ENCODE measurements around the gene ZNF407. TPM values are rescaled to one million over a fixed set of nuclear protein-coding genes. Genes with fewer than 3 reads are reported as not detected.

Gene ZNF407
- total RNA-seq, 1 donor from 2014 or later: 9.0 TPM

GRCh38 chr18:75025573-75025972 lies 427.9 kb downstream of the ZNF407 start:
- no peak for TF ChIP-seq EZH2phosphoT487 (IDR thresholded peaks at IDR 0.05)
- TF ChIP-seq EZH2 (IDR thresholded peaks at IDR 0.05): no peak
- TF ChIP-seq CTCF (IDR thresholded peaks at IDR 0.05): no peak
- H4K20me1 ChIP-seq (ENCODE audit: low read depth): no peaks in the 10 kb centered on the region
- Mint-ChIP-seq H3K36me3 (no peaks in the 10 kb centered on the region), H3K4me3 (no peak overlapping the region), H3K27ac (no peak overlapping the region), H3K9me3 (no peaks in the 10 kb centered on the region), H3K4me1 (no peaks in the 10 kb centered on the region), H3K27me3 (ENCODE audit: insufficient read depth, low read depth) (peaks cover 3% of the 10 kb centered on the region)
- no peak overlapping the region for H3K4me2 ChIP-seq
- H3K79me2 ChIP-seq (ENCODE audit: low read depth): no peaks in the 10 kb centered on the region
- no peaks in the 10 kb centered on the region for H3F3A ChIP-seq (ENCODE audit: low read depth)
- DNase-seq (ENCODE audit: low spot score): no peak
- no peak overlapping the region for H3K27ac ChIP-seq
- H3K27me3 ChIP-seq: no peaks in the 10 kb centered on the region
- H3K9ac ChIP-seq: no peak overlapping the region
- H3K9me3 ChIP-seq (ENCODE audit: low read depth): no peaks in the 10 kb centered on the region
- no peaks in the 10 kb centered on the region for H3K4me1 ChIP-seq
- H2AFZ ChIP-seq (replicated peaks): no peak overlapping the region
- no peak overlapping the region for H3K4me3 ChIP-seq
- H3K36me3 ChIP-seq: no peaks in the 10 kb centered on the region

GRCh38 chr18:75029481-75029880 lies 431.8 kb downstream of the ZNF407 start:
- Histone ChIP-seq H3F3A (ENCODE audit: low read depth) (no peaks in the 10 kb centered on the region), H3K79me2 (ENCODE audit: low read depth) (no peaks in the 10 kb centered on the region), H3K4me1 (no peaks in the 10 kb centered on the region), H3K27me3 (no peaks in the 10 kb centered on the region), H3K4me3 (no peak overlapping the region), H4K20me1 (ENCODE audit: low read depth) (no peaks in the 10 kb centered on the region), H3K4me2 (no peak overlapping the region), H3K9me3 (ENCODE audit: low read depth) (no peaks in the 10 kb centered on the region), H2AFZ (replicated peaks) (no peak overlapping the region), H3K36me3 (no peaks in the 10 kb centered on the region), H3K27ac (no peak overlapping the region), H3K9ac (no peak overlapping the region)
- Mint-ChIP-seq H3K27me3 (ENCODE audit: insufficient read depth, low read depth) (peaks cover 3% of the 10 kb centered on the region), H3K36me3 (no peaks in the 10 kb centered on the region), H3K4me3 (no peak overlapping the region), H3K9me3 (no peaks in the 10 kb centered on the region), H3K27ac (no peak overlapping the region), H3K4me1 (no peaks in the 10 kb centered on the region)
- TF ChIP-seq EZH2 (IDR thresholded peaks at IDR 0.05): no peak
- no peak for DNase-seq (ENCODE audit: low spot score)

- Histone ChIP-seq H3K4me1 (no peaks in the 10 kb centered on the region), H3K36me3 (no peaks in the 10 kb centered on the region), H3K4me3 (no peak overlapping the region), H3K27me3 (no peaks in the 10 kb centered on the region), H3F3A (ENCODE audit: low read depth) (no peaks in the 10 kb centered on the region), H3K9ac (no peak overlapping the region), H3K9me3 (ENCODE audit: low read depth) (no peaks in the 10 kb centered on the region), H3K4me2 (no peak overlapping the region), H3K27ac (no peak overlapping the region), H3K79me2 (ENCODE audit: low read depth) (no peaks in the 10 kb centered on the region), H4K20me1 (ENCODE audit: low read depth) (no peaks in the 10 kb centered on the region), H2AFZ (replicated peaks) (no peak overlapping the region)
- no peak overlapping the region for H3K27ac Mint-ChIP-seq
- H3K4me3 Mint-ChIP-seq: no peak overlapping the region
- H3K27me3 Mint-ChIP-seq (ENCODE audit: insufficient read depth, low read depth): peaks cover 3% of the 10 kb centered on the region
- H3K9me3 Mint-ChIP-seq: no peaks in the 10 kb centered on the region
- no peak for TF ChIP-seq EZH2 (IDR thresholded peaks at IDR 0.05)
- no peak for TF ChIP-seq EZH2phosphoT487 (IDR thresholded peaks at IDR 0.05)
- TF ChIP-seq CTCF (IDR thresholded peaks at IDR 0.05): no peak
- H3K36me3 Mint-ChIP-seq: no peaks in the 10 kb centered on the region
- no peak for DNase-seq (ENCODE audit: low spot score)
- no peaks in the 10 kb centered on the region for H3K4me1 Mint-ChIP-seq
Observed at GRCh38 chr18:75031717-75032317, 434.1 kb downstream of the ZNF407 start.

GRCh38 chr18:75033516-75033915 lies 435.8 kb downstream of the ZNF407 start:
- no peak overlapping the region for H3K4me2 ChIP-seq
- no peaks in the 10 kb centered on the region for H3F3A ChIP-seq (ENCODE audit: low read depth)
- no peaks in the 10 kb centered on the region for H3K9me3 Mint-ChIP-seq
- no peak overlapping the region for H2AFZ ChIP-seq (replicated peaks)
- no peak overlapping the region for H3K9ac ChIP-seq
- H3K27ac ChIP-seq: no peak overlapping the region
- no peaks in the 10 kb centered on the region for H3K4me1 Mint-ChIP-seq
- TF ChIP-seq EZH2phosphoT487 (IDR thresholded peaks at IDR 0.05) (no peak), EZH2 (IDR thresholded peaks at IDR 0.05) (no peak), CTCF (IDR thresholded peaks at IDR 0.05) (no peak)
- H3K36me3 ChIP-seq: no peaks in the 10 kb centered on the region
- H3K27me3 ChIP-seq: no peaks in the 10 kb centered on the region
- H3K27ac Mint-ChIP-seq: no peak overlapping the region
- no peak for DNase-seq (ENCODE audit: low spot score)
- H3K4me1 ChIP-seq: no peaks in the 10 kb centered on the region
- H3K4me3 Mint-ChIP-seq: no peak overlapping the region
- H3K79me2 ChIP-seq (ENCODE audit: low read depth): no peaks in the 10 kb centered on the region
- H3K27me3 Mint-ChIP-seq (ENCODE audit: insufficient read depth, low read depth): no peaks in the 10 kb centered on the region
- no peaks in the 10 kb centered on the region for H3K36me3 Mint-ChIP-seq
- H3K4me3 ChIP-seq: no peak overlapping the region
- H3K9me3 ChIP-seq (ENCODE audit: low read depth): no peaks in the 10 kb centered on the region
- no peaks in the 10 kb centered on the region for H4K20me1 ChIP-seq (ENCODE audit: low read depth)

All from neural progenitor cell (in vitro differentiated cells).